HUDEP-2 (cell line): ENCODE measurements around the gene TMCO4.

ENCODE experiments used
- DNase-seq, 76 experiments: peaks; one replicate each; lab custom pipeline; 2025; ENCODE audit not compliant: unreplicated experiment in 76 of 76; lab: John Stamatoyannopoulos, UW

The TMCO4 gene

GRCh38 chr1:19752083-19752696 is 47.5 kb downstream of the TMCO4 start:
- peak in 42 of 76 experiments; percentile 3 to 65 (median 20) for DNase-seq

- no peak for DNase-seq
These were observed 48.8 kb downstream of the TMCO4 start for GRCh38 chr1:19750882-19751276.

GRCh38 chr1:19750101-19750881 is 49.4 kb downstream of the TMCO4 start:
- DNase-seq, result no peak

- no peak for DNase-seq
These were observed 50.0 kb downstream of the TMCO4 start for GRCh38 chr1:19749685-19750084.

- DNase-seq, result no peak
These were observed 52.0 kb downstream of the TMCO4 start for GRCh38 chr1:19747761-19748160.

DNA sequence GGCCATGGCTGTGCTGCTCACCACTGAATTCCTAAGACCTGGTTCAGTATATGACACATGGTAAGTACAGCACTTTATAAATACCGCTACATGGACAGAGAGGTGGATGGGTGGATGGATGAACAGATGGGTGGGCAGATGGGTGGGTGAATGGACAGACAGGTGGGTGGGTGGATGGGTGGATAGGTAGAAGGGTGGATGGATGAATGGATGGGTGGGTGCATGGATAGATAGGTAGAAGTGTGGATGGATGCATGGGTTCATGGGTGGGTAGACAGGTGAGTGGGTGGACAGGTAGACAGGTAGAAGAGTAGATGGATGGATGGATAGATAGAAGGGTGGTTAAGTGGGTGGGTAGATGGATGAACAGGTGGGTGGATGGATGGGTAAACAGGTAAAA is 54.8 kb downstream of the TMCO4 start:
- no peak for DNase-seq

DNA sequence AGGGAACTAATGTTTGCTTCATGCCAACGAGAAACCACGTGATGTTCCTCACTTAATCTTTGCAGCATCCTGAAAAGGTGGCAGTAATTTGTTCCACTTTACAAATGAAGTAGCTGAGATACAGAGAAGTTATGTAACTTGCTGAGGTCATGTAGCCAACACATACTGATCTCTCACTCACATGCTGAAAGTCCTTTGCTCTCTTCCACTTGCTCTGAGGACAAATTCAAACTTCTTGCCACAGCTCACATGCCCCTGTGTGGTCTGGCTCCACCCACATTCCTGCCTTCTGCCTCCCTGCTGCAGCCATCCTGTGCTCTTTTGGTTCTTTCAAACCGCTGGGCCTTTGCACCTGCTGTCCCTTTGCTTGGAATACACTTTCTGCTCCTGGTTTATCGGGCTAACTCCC is 55.4 kb downstream of the TMCO4 start:
- no peak for DNase-seq

GRCh38 chr1:19743793-19744192 is 55.9 kb downstream of the TMCO4 start:
- DNase-seq, result no peak

DNA sequence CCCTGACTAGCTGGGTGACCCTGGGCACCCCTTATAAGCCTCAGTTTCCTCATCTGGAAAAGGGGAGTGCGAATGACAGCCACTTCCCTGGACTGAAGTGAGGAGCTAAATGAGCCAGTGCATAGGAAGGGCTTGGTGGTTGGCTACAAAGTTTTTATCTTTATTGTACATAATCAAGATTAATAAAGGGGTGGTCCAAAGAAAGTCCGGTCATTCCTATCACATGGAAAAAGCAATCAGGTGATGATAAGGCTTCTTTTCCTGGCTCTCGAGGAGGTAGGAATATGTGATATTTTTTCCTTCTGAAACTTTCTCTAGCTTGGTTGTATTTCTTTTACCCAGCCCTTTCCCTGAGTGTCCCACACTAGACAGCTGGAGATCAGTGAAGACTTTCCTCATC is 56.5 kb downstream of the TMCO4 start:
- DNase-seq, result no peak

- DNase-seq, result no peak
These were observed 60.1 kb downstream of the TMCO4 start for GRCh38 chr1:19739628-19740027.

DNA sequence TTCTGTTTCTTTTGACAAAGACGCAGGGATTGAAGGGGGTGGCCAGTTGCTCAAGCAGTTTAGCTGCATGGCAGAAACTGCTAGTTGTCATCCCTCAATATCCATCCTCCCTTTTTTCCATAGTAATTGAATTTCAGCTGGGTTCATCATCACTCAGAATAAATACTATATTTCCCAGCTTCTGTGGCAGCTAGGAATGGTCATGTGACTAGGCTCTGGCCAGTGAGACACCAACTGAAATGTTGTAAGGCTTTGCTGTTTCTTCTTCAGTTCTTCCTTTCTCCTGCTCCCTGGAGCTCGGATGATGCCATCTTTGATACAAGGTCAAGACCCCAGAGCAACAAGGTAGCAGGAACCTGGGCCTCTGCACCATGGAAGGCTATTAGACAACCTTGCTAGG is 61.0 kb downstream of the TMCO4 start:
- DNase-seq, result no peak

- DNase-seq, result no peak
These were observed 61.6 kb downstream of the TMCO4 start for GRCh38 chr1:19738076-19738475.

GRCh38 chr1:19737104-19737825 is 62.5 kb downstream of the TMCO4 start:
- no peak for DNase-seq

DNA sequence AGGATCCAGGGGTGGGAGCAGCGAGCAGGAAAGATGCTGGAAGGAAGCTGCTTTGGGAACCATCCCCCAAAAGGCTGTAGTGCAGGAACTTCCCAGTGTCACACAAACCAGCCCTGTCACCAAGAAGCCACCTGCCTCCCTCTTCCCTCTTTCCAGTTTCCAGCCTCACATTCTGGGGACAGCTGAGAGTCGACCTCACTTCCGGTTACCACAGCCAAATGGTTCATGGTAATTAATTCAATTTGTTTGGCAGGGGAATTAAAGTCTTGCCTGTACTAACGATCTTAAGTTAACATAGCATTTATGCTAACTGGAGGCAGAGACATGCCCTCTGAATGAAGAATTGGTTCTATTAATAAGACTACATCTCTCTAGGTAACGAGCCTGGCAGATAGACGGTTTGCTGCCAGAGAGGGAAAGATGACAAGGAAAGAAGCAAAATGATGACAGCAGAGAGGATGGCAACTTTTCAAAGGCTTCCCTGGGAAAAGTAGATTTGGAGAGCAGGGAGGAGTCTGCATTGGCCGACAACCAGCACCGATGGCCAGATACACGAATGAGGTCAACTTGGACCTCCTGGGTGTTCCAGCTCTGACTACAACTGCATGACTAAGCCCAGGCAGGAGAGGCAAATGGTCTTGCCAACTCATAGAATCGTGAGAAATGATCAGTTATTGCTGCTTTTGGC is 64.1 kb downstream of the TMCO4 start:
- peak in 1 of 76 experiments; percentile 7 for DNase-seq

DNA sequence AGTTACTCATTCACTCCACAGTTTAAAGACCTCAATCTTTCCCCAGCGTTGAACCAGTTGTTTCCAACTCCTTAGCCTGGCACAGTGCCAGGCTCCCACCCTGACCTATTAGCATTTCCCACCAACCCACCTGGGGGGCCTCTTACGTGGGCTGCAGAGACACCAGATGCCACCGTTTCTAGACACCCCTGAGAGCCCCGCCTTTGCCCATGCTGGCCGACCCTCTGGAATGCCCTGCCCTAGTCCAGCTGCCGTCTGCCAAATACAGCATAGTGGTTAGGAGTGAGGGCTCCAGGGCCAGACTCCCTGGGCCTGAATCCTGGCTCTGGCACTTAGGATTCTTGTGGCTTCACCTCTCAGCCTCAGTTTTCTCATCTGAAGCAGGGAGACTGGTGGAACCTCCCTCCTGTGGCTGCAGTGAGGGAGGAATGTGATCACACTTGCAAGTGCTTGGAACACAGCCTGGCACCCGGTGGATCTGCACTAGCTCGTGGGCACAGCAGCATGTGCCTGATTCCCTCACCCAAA is 65.2 kb downstream of the TMCO4 start:
- DNase-seq, result no peak

DNA sequence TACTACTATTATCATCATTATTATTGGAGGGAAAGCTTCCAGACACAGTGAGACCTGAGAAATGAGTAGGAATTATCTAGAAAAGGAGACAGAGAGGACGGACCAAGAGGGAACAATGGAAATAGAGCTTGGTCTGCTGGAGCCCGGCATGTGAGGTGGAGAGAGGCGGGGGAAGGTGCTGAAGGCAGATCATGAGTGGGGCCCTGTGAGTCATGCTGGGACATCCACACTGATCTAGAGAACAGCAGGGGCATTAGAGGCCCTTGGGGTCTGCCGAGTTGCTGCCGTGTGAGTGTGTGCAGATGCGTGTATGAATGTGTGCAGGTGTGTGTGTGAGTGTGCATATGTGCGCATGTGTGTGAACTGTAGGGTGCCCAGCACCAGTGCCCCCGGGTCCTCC is 65.7 kb downstream of the TMCO4 start:
- DNase-seq, result no peak

- no peak for DNase-seq
These were observed 66.1 kb downstream of the TMCO4 start for GRCh38 chr1:19733615-19734014.

- DNase-seq, result no peak
These were observed 68.3 kb downstream of the TMCO4 start for GRCh38 chr1:19731311-19731821.

DNA sequence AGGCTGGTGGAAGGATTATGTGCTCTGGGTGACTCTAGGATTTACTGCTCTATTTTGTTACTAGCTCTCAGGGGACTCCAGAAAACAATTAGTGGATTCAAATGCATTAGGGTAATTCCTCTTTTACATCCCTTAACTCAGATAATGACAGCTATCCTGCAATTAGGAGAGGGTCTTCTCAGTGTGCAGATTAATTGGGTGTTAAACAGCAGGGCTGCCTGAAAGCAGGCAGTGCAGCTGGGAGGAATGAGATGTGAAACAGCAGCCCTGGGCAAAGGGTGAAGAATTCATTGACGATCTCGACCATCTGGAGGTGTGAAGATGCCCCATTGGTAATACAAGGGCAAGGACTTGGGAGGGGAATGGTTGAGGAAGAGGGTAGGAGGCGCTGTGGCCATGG is 68.9 kb downstream of the TMCO4 start:
- DNase-seq, result no peak

GRCh38 chr1:19730232-19730631 is 69.5 kb downstream of the TMCO4 start:
- DNase-seq, result no peak
